ENCODE data around the gene SH3RF1. TPM values are rescaled to one million over a fixed set of nuclear protein-coding genes. Genes with fewer than 3 reads are reported as not detected.

The SH3RF1 gene
- total and polyA plus RNA-seq, 8 donors: 3.4 to 47.8 (median 18.9) TPM

DNA sequence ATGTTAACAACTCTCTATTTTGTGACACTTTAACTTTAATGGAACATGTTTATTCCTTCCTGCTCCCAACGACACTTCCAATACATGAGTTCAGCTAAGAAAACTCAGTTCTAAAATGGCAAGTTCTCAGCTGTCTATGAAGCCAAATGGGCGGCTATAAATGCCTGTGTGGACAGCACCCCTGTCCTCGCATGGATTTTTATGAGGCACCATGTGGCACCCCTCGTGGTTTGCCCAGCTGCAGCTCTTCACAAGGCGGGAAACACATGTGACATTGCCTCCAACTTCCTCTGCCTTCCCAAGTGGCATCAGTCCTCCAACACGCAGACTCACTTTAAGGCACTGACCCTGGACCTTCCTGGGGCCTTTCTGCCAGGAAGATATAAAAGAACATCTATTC lies 48.0 kb downstream of the SH3RF1 start:
- Histone ChIP-seq H3K27me3 (no peaks in the 10 kb centered on the region), H3K4me3 (no peak overlapping the region), H3K36me3 (no peaks in the 10 kb centered on the region), H3K9me3 (no peaks in the 10 kb centered on the region), H3K4me1 (peaks cover 0 to 51% (median 34%) of the 10 kb centered on the region in 4 donors), H3K27ac (no peak overlapping the region)
- TF ChIP-seq, protein P1, sequence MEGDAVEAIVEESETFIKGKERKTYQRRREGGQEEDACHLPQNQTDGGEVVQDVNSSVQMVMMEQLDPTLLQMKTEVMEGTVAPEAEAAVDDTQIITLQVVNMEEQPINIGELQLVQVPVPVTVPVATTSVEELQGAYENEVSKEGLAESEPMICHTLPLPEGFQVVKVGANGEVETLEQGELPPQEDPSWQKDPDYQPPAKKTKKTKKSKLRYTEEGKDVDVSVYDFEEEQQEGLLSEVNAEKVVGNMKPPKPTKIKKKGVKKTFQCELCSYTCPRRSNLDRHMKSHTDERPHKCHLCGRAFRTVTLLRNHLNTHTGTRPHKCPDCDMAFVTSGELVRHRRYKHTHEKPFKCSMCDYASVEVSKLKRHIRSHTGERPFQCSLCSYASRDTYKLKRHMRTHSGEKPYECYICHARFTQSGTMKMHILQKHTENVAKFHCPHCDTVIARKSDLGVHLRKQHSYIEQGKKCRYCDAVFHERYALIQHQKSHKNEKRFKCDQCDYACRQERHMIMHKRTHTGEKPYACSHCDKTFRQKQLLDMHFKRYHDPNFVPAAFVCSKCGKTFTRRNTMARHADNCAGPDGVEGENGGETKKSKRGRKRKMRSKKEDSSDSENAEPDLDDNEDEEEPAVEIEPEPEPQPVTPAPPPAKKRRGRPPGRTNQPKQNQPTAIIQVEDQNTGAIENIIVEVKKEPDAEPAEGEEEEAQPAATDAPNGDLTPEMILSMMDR (IDR thresholded peaks at IDR 0.05): no peak
- no peak for TF ChIP-seq POLR2A (IDR thresholded peaks at IDR 0.05)
- no peak for TF ChIP-seq EP300 (IDR thresholded peaks at IDR 0.05)
- TF ChIP-seq POLR2AphosphoS5 (IDR thresholded peaks at IDR 0.05): no peak
- 80 to 85% (median 82%) methylated on average over 6 of the region's 6 CpGs for WGBS, 5 donors
- intact Hi-C loops (cut with DNase I; ENCODE audit: low total_unique reads): no loop called here
- DNase-seq: no peak

DNA sequence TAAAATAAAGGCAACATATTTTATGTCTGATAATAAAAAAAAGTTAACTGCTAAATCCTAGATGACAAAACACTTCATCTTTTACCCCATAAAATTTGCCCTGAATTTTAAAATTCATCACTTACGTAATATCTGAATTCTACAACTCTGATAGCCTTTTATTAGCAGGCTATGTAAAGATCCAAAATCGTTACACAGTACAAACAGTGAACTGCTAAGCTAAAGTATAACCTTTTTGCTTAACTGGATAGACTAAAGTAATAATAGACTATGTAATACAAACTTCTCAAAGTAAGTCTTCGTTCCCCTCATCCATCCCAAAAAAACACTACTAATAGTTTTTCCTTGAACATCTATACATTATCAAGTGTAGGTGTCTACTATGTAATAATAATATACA lies 49.1 kb downstream of the SH3RF1 start:
- H3K4me3 ChIP-seq: no peak overlapping the region
- 75 to 87% (median 80%) methylated on average over 3 of the region's 3 CpGs for WGBS, 5 donors
- H3K9me3 ChIP-seq: no peaks in the 10 kb centered on the region
- peaks cover 0 to 51% (median 34%) of the 10 kb centered on the region in 4 donors for H3K4me1 ChIP-seq
- intact Hi-C loops (cut with DNase I; ENCODE audit: low total_unique reads): no loop called here
- no peaks in the 10 kb centered on the region for H3K27me3 ChIP-seq
- TF ChIP-seq, protein P1 (IDR thresholded peaks at IDR 0.05): no peak
- TF ChIP-seq POLR2A (IDR thresholded peaks at IDR 0.05): no peak
- TF ChIP-seq EP300 (IDR thresholded peaks at IDR 0.05): no peak
- TF ChIP-seq POLR2AphosphoS5 (IDR thresholded peaks at IDR 0.05): no peak
- H3K36me3 ChIP-seq: no peaks in the 10 kb centered on the region
- no peak for DNase-seq
- H3K27ac ChIP-seq: no peak overlapping the region

DNA sequence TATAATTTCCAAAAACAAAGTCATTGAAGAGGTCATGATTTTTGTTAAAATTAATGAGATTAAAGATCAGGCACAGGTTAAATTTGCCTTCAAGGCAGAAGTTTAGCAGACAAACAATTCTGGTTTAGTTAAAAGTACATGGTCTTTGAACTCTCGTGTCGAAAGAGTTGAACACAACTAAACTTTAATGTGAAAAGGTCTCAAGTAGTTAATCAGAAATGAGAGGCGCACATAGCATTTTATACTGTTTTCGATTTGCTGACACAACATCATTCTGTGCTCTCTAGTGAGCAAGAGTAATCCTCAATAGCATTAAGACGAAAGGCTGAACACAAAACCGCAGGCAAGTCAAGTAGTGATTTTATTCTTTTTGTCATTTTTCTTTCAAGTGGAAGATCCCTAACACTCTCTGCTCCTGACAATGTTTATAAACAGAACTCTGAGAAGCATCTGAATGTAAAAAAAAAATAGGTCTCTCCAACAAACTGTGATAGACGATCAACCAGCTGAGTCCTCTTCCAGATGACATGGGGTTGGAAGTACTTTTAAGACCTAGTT lies 49.8 kb downstream of the SH3RF1 start:
- TF ChIP-seq POLR2AphosphoS5 (IDR thresholded peaks at IDR 0.05) (no peak), POLR2A (IDR thresholded peaks at IDR 0.05) (no peak), EP300 (IDR thresholded peaks at IDR 0.05) (no peak)
- TF ChIP-seq, protein P1 (IDR thresholded peaks at IDR 0.05): no peak
- Histone ChIP-seq H3K4me1 (peaks cover 0 to 51% (median 30%) of the 10 kb centered on the region in 4 donors), H3K36me3 (no peaks in the 10 kb centered on the region), H3K27ac (peak overlapping the region in 1 of 5 donors; percentile 23), H3K27me3 (no peaks in the 10 kb centered on the region), H3K9me3 (no peaks in the 10 kb centered on the region), H3K4me3 (no peak overlapping the region)
- no peak for DNase-seq
- 69 to 80% (median 78%) methylated on average over 7 of the region's 7 CpGs for WGBS, 5 donors
- intact Hi-C loops (cut with DNase I; ENCODE audit: low total_unique reads): no loop called here

DNA sequence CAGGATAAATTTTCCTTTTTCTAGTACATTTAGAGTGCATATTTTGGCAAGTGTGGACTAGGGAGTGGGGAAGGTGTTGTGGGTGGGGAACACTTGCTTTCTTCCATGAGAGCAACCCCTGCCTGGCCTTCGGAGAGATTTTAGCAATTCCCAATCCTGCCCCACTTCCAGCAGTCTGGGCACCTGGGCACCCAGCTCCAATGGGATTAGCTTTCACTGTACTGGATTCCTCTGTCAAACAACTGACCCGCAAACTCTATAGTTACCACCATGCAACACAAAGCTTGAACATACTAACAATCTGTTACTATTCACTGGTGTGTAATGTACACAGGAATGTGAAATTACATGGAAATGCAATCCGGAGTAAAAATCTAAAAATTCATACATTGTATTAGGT lies 50.3 kb downstream of the SH3RF1 start:
- TF ChIP-seq EP300 (IDR thresholded peaks at IDR 0.05) (no peak), POLR2AphosphoS5 (IDR thresholded peaks at IDR 0.05) (no peak), POLR2A (IDR thresholded peaks at IDR 0.05) (no peak)
- TF ChIP-seq, protein P1 (IDR thresholded peaks at IDR 0.05): no peak
- Histone ChIP-seq H3K36me3 (no peaks in the 10 kb centered on the region), H3K4me1 (peaks cover 0 to 48% (median 26%) of the 10 kb centered on the region in 4 donors), H3K9me3 (no peaks in the 10 kb centered on the region), H3K4me3 (no peak overlapping the region), H3K27ac (no peak overlapping the region), H3K27me3 (no peaks in the 10 kb centered on the region)
- 89 to 95% (median 92%) methylated on average over 3 of the region's 3 CpGs for WGBS, 5 donors
- intact Hi-C loops (cut with DNase I; ENCODE audit: low total_unique reads): no loop called here
- DNase-seq: no peak
